Measurements from ENCODE around the gene RYR3. TPM values are rescaled to one million over a fixed set of nuclear protein-coding genes. Genes with fewer than 3 reads are reported as not detected.
A peak's percentile ranks its signal among the peaks of the same experiment; 100 is the strongest.

Gene RYR3
- total RNA-seq = not detected

GRCh38 chr15:33310481-33311311 lies at the start of gene RYR3:
TSS of gene RYR3 (plus strand) at chr15:33310967. CDS start at chr15:33311046, 79 bp downstream.
- Mint-ChIP-seq H3K36me3 (peaks cover 6 to 9% of the 10 kb centered on the region in 2 donors), H3K9me3 (no peaks in the 10 kb centered on the region), H3K27ac (no peak within 1 kb of the TSS)
- ATAC-seq = peak in 1 of 2 donors; percentile 38
- DNase-seq (ENCODE audit: low spot score in 2 of 2) = no peak

DNA sequence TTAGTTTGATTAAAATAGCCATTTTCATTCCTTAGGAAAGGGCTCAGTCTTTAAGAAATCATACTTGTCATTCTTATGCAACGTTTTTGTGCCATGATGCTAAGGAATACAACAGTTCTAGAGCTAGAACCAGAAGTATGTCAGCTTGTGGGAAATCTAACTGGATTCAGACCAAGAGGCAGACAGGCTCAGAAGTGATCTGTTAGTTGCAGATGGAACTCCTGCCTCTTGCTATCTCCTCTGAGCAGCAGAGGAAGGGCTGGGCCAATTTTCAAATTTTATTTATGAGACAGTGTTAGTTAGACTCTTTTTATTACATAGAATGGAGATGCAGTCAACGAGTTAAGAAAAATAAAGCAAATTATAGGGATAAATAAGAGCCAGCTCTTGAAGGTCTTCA lies 48.5 kb upstream of the RYR3 start:
- Mint-ChIP-seq H3K27ac (no peak overlapping the region), H3K9me3 (no peaks in the 10 kb centered on the region), H3K36me3 (no peaks in the 10 kb centered on the region)
- DNase-seq (ENCODE audit: low spot score in 2 of 2) = no peak
- no peak for ATAC-seq

GRCh38 chr15:33277689-33278088 lies 33.1 kb upstream of the RYR3 start:
- DNase-seq (ENCODE audit: low spot score in 2 of 2) = no peak
- ATAC-seq = no peak
- peaks cover 0 to 6% of the 10 kb centered on the region in 2 donors for H3K36me3 Mint-ChIP-seq
- H3K9me3 Mint-ChIP-seq = peaks cover 4 to 17% of the 10 kb centered on the region in 2 donors
- no peak overlapping the region for H3K27ac Mint-ChIP-seq

DNA sequence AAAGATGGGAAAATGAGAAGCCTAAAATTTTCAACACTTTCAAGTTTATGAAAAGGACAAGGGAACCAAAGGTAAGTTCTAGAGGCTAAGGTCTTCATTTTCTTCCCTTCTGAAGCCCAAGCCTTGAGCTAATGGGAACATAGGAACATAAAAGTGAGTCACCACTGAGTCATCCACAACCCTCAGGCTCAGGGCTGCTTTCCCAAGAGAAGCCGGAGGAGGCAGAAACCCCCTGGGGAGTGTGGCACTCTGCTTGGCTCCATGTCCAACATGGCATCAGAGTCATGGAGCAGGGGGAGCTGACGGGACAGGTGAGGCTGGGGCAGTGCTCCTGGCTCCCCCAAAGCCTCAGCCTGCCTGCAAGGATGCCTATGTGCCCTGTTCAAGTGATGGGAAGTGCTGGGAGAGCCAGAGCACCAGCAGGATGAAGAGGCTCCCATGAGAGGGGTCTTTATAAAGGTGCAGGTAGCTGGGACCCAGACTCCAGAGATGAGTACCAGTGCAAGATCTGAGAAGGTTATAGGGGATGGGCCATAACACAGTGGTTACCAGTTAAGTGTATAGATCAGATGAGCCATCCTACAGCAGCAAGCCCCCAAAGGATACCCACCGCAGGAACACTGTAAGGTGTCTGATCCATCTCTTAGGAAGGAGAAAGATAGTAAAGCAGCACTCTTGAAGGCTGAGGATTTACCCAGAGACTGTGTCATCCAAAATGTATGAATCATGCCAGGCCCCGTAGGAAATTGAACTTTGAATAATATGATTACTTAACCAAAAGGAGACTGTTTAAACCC lies 31.8 kb upstream of the RYR3 start:
- DNase-seq (ENCODE audit: low spot score in 2 of 2) (no peak), ATAC-seq (no peak)
- peaks cover 0 to 6% of the 10 kb centered on the region in 2 donors for H3K36me3 Mint-ChIP-seq
- H3K27ac Mint-ChIP-seq = no peak overlapping the region
- H3K9me3 Mint-ChIP-seq = peaks cover 3 to 10% of the 10 kb centered on the region in 2 donors

GRCh38 chr15:33279613-33280205 lies 31.1 kb upstream of the RYR3 start:
- H3K36me3 Mint-ChIP-seq = no peaks in the 10 kb centered on the region
- peak in 1 of 2 donors; percentile 51 for ATAC-seq
- H3K27ac Mint-ChIP-seq = no peak overlapping the region

GRCh38 chr15:33282226-33283020 lies 28.3 kb upstream of the RYR3 start:
- DNase-seq (ENCODE audit: low spot score in 2 of 2) (no peak), ATAC-seq (no peak)
- Mint-ChIP-seq H3K36me3 (no peaks in the 10 kb centered on the region), H3K9me3 (no peaks in the 10 kb centered on the region), H3K27ac (peak overlapping the region in 1 of 2 donors; percentile 50)

More at GRCh38 chr15:33279613-33280205, 31.1 kb upstream of the RYR3 start:
- H3K9me3 Mint-ChIP-seq = peaks cover 0 to 7% of the 10 kb centered on the region in 2 donors
- no peak for DNase-seq (ENCODE audit: low spot score in 2 of 2)

- no peak for ATAC-seq
- no peak for DNase-seq (ENCODE audit: low spot score in 2 of 2)
- Mint-ChIP-seq H3K27ac (no peak overlapping the region), H3K36me3 (no peaks in the 10 kb centered on the region), H3K9me3 (no peaks in the 10 kb centered on the region)
These were observed 27.2 kb upstream of the RYR3 start for GRCh38 chr15:33283576-33283975.

GRCh38 chr15:33284336-33284735 lies 26.4 kb upstream of the RYR3 start:
- H3K9me3 Mint-ChIP-seq = no peaks in the 10 kb centered on the region
- H3K27ac Mint-ChIP-seq = no peak overlapping the region
- no peaks in the 10 kb centered on the region for H3K36me3 Mint-ChIP-seq
- DNase-seq (ENCODE audit: low spot score in 2 of 2) = no peak
- no peak for ATAC-seq

DNA sequence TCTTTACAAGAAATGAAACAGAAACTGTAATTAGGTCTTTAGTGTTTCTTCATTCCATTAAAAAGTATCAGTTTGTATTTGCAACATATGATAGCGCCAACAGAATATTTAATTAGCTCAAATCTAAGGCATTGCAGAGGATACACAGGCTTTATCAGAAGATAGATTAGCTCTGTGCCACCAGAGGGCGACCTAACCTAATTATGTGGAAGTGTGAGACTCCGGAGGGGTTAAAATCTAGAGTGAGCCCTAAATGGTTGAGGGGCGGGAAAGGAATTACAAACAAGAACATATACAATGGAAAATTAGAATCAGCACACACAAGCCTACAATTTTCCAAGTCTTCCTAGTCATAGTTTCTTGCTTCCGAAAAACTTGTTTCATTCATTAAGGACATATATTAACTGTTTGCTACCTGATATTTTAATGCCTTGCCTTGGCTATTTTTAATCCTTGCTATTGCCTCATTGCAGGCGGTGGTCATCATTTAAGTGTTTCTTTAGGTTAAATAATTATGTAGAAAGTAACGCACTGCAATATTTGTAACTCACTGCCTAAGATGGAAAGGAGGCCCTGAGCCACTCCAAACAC lies 18.0 kb upstream of the RYR3 start:
- no peak for ATAC-seq
- Mint-ChIP-seq H3K9me3 (no peaks in the 10 kb centered on the region), H3K36me3 (no peaks in the 10 kb centered on the region), H3K27ac (no peak overlapping the region)
- DNase-seq (ENCODE audit: low spot score in 2 of 2) = peak in 1 of 2 donors; percentile 57

DNA sequence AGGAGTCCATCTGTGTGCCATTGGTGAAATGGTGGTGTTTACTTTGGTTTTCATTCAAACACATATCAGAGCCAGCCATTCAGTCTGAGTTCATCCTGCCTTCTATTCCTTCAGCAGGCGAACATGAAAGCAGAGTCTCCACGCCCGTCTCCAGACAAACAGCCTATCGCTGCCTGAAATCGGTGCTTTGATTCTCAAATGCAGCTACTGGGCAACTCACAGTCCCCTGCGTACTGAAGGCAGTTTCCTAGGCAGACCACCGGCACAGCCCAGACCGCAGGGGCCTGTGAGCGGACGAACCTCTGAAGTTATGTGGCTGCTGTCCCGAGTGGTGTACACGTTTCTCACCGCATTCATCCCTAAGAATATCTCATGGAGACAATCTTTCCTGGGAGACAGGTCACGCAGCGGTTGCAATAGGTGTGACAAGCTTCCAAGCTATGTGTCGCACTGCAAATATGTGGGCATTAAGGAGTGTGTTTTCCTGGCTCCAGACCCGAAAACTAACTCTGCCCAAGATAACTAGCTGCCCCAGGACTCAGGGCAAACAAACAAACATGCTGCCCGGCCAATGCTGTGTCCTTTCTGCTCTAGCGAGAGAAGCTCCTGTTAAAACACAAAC lies 16.9 kb upstream of the RYR3 start:
- DNase-seq (ENCODE audit: low spot score in 2 of 2) (no peak), ATAC-seq (no peak)
- Mint-ChIP-seq H3K27ac (no peak overlapping the region), H3K9me3 (no peaks in the 10 kb centered on the region), H3K36me3 (no peaks in the 10 kb centered on the region)

GRCh38 chr15:33296050-33296449 lies 14.7 kb upstream of the RYR3 start:
- no peak overlapping the region for H3K27ac Mint-ChIP-seq
- DNase-seq (ENCODE audit: low spot score in 2 of 2) = no peak
- ATAC-seq = no peak
- H3K9me3 Mint-ChIP-seq = no peaks in the 10 kb centered on the region
- no peaks in the 10 kb centered on the region for H3K36me3 Mint-ChIP-seq

GRCh38 chr15:33296856-33297255 lies 13.9 kb upstream of the RYR3 start:
- H3K9me3 Mint-ChIP-seq = no peaks in the 10 kb centered on the region
- DNase-seq (ENCODE audit: low spot score in 2 of 2) = no peak
- no peak for ATAC-seq
- no peak overlapping the region for H3K27ac Mint-ChIP-seq
- no peaks in the 10 kb centered on the region for H3K36me3 Mint-ChIP-seq

DNA sequence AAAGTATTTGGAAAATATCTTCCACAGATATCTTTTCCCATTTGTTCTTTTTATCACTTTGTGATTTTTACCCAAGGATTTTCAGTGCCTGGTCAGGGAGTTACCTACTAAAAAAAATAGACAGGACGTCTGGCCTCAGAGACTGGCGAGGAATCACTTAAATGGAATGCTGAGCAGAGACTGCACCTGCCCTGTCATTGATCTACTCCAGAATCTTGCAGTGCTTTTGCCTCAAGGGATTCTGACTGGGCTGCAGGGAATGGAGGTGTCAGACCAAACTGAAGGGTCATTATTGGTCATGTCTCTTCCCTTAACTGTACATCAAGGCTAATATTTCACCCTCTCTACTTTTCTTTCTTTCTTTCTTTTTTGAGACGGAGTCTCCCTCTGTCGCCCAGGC lies 12.1 kb upstream of the RYR3 start:
- ATAC-seq (no peak), DNase-seq (ENCODE audit: low spot score in 2 of 2) (no peak)
- Mint-ChIP-seq H3K27ac (no peak overlapping the region), H3K36me3 (no peaks in the 10 kb centered on the region), H3K9me3 (no peaks in the 10 kb centered on the region)

DNA sequence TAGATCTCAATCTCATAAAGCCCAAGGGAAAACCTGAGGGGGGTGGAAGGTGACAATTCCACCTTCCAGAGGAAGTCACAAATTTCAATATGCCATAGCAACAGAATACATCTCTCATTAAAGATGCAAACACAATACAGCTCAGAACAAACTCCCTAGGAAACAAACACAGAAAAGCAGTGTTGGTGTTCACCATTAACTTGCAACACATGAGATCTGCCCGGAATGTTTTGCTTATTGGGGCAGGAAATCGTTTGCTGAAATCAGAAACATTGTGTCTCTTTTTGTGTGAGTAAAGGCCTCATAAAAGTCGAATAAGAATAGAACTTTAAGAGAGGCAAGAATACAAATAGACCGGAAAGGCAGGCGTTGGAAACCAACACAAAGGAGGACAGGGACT lies 5.8 kb upstream of the RYR3 start:
- no peaks in the 10 kb centered on the region for H3K9me3 Mint-ChIP-seq
- H3K36me3 Mint-ChIP-seq = no peaks in the 10 kb centered on the region
- no peak for DNase-seq (ENCODE audit: low spot score in 2 of 2)
- no peak overlapping the region for H3K27ac Mint-ChIP-seq
- ATAC-seq = no peak

DNA sequence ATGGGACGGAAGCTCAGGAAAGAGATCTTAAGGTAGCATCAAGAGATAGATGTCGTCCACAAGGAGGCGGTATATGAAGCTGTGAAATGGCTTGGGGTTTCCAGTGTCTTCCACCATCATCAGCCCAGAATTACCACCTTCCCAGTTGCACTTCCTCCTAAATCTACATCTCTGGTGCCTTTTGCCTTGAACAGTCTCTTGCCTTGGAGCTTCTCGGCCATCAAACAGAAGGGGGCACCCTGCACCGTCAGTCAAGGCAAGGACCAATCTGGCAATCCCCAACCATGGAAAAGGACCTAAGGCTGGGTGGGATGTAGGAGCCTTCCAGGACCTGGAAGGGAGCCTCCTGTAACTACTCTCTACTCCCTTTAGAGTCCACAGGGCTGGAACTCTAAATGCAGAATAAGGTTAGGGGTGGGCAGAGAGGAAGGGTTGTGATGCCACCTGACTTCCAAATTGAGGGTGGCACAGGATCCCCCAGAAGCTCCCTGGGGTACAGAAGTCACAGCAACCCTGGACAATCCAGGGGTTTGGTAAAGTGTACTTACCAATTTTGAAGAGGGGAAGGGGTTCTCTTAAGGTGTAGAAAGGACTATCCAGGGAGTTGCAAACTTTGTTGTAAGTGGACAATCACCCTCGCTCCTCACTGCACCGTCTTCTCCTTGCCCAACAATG lies 1.0 kb upstream of the RYR3 start:
- ATAC-seq (no peak), DNase-seq (ENCODE audit: low spot score in 2 of 2) (no peak)
- Mint-ChIP-seq H3K36me3 (peaks cover 6 to 9% of the 10 kb centered on the region in 2 donors), H3K9me3 (no peaks in the 10 kb centered on the region), H3K27ac (no peak overlapping the region)
